Central memory CD4-positive, alpha-beta T cell (primary cell): Measurements from ENCODE around the gene SNAPC2.
A peak's percentile ranks its signal among the peaks of the same experiment; 100 is the strongest.

ENCODE experiments used
- DNase-seq: peaks from one replicate; pipeline ENCODE4 v3.0.0; 2022
- total RNA-seq, 3 experiments: gene quantifications; one replicate each; lab custom pipeline; 2026; lab: John Stamatoyannopoulos, UW

SNAPC2 gene, protein sequence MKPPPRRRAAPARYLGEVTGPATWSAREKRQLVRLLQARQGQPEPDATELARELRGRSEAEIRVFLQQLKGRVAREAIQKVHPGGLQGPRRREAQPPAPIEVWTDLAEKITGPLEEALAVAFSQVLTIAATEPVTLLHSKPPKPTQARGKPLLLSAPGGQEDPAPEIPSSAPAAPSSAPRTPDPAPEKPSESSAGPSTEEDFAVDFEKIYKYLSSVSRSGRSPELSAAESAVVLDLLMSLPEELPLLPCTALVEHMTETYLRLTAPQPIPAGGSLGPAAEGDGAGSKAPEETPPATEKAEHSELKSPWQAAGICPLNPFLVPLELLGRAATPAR
- 8.7 to 16.4 (median 11.2) reads per million in 3 experiments for total RNA-seq

DNA sequence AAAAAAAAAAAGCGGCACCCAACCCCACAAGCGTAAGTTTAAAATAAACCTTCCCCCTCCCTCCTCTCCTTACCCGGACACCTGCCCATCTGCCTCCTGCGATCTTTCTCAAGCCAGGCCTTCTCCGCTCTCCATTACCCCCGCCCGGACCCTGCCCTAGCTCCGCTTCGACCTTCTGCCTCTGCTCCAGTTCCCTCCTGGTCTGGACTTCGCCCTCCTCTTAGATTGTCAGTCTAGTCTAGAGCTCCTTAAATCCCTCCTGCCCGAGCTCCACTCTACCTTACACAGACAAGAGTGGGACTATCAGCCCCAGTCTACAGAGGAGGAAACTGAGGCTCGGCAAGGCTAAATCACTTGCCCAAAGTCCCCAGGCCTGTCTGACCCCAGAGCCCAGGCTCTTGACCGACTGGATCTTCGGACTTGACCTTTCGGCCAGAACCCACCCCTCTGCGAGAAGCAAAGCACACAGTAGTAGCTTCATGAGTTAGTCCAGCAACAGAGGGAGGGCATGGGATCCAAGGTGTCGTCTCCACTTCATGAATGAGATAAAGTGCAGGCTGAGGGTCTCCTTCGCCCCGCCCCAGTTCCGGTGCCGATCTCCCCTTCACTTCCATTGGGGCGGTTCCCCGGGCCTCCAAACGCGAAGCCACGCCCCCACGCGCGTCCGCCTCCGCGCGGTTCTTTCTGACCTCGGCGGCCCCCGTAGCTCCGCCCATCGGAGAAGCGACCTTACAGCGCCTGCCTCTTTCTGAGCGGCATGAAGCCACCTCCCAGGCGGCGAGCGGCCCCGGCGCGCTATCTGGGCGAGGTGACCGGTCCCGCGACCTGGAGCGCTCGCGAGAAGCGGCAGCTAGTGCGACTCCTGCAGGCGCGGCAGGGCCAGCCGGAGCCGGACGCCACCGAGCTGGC, at the start of gene SNAPC2:
Gene SNAPC2, plus strand, starts transcription at position 729 of the 909 bp plus-strand sequence. Its CDS starts 29 bp downstream, at position 758.
- peak; percentile 97 for DNase-seq

DNA sequence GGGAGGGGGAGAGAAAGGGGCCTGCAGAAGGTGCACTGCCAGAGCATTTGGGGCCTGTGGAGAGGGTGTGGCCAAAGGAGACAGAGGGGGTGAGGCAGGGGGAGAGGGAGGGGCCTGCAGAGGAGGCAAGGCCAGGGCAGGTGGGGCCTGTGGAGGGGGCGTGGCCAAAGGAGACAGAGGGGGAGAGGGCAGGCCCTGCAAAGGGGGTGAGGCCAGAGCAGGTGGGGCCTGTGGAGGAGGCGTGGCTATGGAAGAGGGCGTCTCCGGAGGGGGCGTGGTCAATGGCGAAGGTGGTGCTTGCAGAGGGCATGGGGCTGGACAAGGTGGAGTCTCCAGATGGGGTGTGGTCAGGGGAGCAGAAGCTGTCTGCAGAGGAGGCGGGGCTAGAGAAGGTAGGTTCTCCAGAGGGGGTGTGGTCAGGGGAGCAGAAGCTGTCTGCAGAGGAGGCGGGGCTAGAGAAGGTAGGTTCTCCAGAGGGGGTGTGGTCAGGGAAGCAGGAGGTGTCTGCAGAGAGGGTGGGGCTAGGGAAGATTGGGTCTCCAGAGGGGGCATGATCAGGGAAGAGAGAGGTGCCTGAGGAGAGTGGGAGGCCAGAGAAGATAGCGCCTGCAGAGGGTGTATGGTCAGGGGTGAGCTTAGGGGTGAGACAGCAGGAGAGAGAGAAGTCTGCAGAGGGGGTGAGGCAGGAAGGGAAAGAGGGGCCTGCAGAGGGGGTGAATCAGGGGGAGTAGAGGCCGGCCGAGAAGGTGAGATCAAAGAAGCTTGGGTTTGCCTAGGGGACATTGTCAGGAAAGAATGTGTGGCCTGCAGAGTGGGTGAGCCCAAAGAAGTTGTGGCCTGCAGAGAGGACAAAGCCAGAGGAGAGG, 49.3 kb upstream of the SNAPC2 start:
- DNase-seq, result peak; percentile 49

DNA sequence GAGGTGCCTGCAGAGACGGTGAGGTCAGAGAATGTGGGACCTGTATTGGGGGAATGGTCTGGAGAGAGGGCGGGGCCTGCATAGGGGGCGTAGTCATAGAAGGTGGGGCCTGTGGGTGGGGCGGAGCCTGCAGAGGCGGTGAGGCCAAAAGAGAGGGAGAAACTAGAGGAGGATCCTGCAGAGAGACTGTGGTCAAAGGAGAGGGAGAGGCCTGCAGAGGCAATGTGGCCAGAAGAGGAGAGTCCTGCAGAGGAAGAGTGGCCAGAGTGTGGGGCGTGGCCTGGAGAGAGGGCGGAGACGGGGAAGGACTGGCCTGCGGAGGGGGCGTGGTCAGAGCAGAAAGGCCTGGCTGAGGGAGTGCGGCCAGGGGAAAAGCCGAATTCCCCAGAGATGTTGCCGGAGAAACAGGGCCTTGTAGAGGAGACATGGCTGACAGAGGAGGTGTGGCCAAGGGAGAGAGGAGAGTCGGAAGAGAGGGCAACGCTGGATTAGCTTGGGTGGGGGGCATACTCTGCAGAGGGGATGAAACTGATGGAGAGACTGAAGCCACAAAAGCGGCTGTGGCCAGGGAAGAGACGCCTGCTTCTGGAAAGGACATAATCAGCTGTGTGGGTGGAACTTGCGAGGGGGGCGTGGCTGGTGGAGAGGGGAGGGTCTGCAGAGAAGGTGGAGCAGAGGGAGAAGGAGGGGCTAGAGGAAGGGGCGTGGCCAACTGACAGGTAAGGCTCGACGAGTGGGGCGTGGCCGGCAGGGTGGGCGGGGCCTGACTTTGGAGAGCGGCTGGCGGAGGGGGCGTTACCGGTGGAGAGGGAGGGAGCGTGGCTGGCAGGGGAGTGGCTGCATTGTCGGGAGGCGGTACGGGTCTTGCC, 48.5 kb upstream of the SNAPC2 start:
- peak; percentile 81 for DNase-seq

DNA sequence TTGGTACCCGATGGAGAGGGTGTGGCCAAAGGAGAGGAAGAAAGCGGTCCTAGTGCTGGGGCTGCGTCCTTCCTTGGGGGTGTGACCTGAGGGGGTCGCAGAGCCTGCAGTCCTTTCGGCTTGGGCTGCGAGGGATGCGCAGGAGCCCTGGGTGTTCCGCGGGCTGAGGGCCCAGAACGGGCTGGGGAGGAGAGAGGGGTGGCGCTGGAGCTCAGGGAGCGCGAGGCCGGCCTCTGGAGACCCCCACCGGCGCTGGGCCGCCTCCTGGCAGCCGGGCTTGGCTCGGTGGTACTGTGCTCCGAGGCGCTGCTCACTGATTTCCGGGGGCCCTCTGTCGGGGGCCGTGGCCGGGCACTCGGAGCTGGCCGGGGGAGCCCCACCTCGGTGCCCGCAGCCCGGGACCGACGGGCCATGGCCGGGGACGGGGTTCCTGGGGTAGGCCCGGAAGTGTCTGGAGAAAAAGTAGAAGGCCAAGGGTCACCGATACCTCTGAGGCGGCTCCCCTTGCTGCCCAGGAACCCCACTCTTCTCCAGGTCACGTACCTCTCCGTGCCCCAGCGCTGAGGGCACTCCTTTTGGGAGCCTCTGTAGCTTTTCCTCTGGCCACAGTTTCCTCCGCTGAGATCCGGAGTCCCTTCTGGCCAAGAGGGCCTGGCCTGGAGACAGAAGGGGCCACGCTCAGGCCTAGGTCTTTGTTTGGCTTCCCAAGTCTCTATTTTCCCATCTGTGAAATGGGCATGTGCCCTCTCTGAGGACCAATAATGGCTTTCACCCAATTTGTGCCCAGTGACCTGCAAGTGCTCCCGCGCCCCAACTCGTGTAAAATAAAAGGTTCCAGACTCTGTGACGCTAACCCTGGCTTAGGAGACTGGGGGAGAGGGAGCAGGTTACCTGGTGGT, 47.6 kb upstream of the SNAPC2 start:
- DNase-seq, result no peak

DNA sequence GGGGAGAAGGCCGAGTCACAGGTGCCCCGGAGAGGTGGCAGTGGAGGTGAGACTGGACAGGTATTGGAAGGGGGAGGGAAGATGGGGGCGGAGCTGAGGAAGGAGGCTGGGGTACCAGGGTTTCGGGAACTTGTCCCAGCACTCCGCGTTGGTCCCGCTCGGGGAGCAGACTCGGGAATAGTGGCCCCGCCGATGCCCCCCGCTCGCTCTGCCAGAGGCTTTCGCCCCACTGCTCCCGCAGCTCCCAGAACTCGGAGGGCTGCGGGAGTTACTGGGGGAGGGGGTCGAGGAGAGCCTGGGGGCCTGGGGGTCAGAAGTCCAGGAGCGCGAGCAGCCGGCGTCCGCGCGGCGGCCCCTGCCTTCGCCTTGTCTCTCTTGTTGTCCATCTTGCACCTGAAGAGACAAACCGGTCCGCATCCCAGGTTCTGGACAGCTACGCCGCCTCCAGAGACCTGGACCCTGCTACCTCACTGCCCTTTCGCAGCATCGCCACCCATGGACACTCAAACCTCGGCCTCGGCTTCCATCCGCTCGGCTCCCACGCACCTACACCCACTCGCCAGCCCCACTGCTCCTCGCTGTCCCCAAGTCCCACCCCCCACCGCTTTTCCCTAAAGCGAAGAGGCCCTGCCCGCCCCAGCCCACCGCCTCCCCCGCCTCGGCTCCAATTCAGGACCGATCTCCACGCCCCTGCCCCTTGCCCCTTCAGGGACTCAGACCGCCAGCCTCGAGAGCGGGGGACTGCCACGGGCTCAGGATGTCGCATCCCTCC, 46.6 kb upstream of the SNAPC2 start:
- DNase-seq, result no peak

DNA sequence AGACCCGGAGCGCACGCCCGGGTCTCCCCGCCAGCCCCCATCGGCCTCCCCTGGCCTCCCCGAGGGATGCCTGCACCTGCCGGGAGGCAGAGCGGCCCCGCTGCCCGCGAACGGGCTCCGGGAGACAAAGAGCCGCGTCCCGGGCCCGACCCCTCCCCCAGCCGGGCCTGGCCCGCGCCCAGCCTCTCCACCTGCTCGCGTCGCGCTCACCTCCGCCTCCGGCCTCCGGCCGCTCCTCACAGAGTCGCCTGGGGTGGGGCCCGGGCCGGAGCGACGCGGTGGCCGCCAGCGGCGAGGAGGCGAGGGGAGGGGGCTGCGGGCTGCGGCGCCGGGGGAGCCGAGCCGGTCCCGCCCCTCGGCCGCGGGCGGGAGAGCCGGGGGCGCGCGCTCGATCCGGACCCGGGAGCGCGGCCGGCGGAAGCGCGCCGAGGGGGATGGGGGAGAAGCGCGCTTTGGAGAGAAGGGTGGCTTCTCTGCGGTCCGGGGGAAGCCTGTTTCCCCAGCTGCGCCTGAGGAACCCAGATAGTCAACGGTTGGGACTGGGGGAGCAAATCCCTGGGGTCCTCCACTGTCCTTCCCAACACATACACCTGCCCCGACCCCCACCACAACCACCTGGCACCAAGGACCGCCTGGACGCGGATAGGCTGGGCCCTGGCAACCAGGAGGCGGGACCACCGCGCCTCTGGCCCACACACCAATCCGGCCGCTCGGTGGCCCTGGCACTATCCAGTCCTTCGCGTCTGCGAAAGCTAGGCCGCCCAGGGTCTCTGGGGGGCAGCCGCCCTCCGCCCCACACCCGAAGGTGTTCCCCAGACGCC, 45.9 kb upstream of the SNAPC2 start, which contains the start of gene PRR36:
Gene PRR36, minus strand, starts transcription at position 315 of the 821 bp plus-strand sequence. CDS start 701 bp downstream, outside the sequence.
- DNase-seq, result no peak

DNA sequence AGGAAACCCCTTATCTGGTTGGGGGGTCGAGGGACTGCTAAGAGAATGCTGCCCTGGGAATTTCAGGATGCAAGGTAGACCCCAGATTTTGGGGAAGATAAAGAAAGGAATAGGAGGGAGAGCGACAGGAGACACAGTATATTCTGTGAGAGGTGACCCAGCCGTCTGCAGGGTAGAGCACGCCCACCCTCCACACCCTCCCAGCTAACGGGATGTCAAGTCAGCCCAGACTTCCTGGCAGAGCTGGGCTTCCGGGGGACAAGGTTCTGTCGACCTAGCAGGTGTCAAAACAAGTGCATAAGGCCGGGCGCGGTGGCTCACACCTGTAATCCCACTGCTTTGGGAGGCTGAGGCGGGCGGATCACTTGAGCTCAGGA, 45.3 kb upstream of the SNAPC2 start:
- no peak for DNase-seq

DNA sequence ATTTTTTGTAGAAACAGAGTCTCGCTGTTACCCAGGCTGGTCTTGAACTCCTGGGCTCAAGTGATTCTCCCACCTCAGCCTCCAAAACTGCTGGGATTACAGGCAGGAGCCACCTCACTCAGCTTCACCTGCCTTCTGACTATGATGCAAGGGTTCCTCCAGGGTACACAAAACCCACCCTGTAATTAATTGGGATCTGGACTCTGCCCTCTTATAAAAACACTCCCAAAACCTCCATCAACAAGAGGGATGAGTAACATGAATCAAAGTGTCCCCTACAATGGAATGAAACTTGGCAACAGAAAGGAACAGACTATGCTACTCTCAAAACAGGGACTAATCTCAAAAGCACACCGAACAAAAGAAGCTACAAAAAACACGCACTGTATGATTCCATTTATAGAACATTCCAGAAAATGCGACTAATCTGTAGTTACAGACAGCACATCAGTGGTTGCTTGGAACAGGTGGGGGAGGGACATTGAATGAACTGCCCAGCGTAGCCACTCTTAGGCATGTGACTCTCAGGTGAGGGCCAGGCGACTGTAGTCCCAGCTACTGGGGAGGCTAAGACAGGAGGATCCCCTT, 42.8 kb upstream of the SNAPC2 start:
- DNase-seq, result no peak

DNA sequence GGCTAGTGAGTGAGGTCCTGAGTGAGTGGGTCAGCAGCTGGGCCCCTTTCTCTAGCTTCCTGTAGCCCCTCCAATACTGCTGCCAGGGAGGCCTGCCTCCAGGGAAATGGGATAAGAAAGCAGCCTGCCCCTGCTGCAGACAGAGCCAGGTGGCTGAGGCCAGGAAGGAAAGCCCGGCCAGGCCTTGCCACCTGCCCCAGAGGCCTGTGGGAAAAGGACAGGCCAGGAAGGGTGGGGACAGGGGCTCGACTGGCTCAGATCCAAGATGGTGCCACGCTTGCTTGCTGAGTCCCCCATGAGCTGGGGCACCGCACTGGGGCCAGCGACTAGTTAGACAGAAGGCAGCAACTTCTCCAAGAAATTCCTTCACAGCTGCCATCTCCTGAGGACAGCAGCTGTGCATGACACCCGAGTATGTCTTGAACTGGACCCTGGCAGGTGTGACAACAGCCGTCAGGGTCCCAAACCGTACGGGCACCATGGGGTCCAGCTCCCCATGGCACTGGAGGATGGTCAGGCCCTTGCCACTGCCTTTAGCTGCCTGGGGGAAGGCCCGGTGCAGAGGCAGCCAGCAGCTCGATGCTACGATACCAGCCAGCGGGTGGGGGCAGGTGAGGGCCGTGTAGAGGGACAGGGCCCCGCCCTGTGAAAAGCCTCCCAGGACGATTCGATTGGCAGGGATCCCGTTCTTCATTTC, 40.9 kb upstream of the SNAPC2 start:
- DNase-seq, result no peak

DNA sequence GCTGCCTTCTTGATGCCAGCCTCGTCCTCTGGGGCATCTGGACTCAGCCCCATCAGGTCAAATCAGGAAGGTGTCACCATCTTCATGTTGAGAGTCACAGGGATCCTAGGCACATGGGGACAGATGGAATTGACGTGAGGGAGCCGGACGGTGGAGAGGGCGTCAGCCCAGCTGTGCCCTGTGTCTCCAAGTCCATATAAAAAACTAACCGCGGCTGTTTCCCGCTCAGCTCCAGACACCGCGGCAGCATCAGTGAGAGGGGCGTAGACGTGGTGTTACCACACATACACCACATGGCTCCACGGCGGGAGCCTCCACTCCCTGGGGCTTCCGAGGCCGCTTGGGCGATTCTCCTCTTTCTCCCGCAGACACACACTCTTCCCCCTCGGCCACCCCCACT, 40.3 kb upstream of the SNAPC2 start:
- no peak for DNase-seq

DNA sequence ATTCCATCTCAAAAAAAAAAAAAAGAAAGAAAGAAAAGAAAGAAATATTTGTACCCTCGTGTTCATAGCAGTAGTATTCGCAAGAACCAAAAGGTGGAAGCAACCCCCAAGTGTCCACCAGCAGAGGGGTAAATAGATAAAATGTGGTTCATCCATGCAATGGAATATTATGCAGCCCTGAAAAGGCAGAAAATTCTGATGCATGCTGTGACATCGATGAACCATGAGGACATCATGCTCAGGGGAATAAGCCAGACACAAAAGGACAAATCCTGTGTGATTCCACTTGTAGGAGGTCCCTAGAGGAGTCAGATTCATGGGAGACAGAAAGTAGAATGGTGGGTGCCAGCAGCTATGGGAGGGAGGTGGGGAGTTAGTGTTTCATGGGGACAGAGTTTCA, 38.2 kb upstream of the SNAPC2 start:
- DNase-seq, result no peak

DNA sequence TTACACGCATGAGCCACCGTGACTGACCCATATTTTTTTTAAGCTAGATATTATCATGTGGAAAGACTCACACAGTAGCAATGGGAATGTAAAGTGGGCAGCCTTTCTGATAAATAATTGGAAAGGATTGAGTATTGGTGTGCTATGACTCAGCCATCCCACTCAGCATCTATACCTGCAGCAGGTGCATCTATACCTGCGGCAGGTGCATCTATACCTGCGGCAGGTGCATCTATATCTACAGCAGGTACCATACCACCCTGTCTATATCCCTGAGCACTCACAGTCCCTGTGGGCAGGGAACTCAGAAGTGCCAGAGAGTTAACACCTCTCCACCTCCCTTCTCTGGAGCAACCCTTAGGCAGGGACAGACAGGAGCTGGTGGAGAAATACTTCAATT, 37.0 kb upstream of the SNAPC2 start:
- no peak for DNase-seq

DNA sequence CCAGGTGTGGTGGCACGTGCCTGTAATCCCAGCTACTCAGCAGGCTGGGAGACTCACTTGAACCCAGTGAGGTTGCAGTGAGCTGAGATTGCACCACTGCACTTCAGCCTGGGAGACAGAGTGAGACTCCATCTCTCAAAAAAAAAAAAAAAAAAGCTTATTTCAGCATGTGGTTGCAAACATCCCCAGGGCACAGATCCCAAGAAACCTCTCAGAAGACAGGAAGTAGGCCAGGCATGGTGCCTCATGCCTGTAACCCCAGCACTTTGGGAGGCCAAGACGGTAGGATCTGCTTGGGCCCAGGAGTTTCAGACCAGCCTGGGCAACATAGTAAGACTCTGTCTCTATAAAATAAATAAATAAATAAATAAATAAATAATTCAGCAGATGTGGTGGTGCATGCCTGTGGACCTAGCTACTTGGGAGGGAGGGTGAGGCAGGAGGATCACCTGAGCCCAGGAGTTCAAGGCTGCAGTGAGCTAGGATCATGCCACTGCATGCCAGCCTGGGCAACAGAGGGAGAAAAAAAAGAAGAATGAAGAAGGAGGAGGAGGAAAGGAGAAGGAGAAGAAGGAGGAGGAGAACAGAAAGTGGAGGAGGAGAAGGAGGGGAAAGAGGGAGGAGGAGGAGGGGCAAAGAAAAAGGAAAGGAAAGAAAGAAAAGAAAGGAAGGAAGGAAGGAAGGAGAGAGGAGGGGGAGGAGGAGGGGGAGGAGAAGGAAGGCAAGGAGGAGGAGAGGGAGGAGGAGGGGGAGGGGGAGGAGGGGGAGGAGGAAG, 36.2 kb upstream of the SNAPC2 start:
- no peak for DNase-seq

DNA sequence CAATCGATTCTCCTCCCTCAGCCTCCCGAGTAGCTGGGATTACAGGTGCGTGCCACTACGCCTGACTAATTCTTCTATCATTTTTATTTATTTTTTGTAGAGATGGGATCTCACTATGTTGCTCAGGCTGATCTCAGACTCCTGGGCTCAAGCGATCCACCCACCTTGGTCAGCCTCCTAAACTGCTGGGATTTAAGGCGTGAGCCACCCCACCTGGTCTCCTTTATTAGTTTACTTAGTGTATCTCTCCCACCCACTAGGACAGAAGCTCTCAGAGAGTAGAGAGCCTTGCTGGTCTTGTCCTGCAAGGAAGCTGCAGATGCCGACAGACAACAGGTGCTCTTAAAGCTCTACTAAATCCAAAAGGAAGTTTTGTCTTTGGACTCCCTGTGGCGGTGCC, 34.3 kb upstream of the SNAPC2 start:
- DNase-seq, result no peak

DNA sequence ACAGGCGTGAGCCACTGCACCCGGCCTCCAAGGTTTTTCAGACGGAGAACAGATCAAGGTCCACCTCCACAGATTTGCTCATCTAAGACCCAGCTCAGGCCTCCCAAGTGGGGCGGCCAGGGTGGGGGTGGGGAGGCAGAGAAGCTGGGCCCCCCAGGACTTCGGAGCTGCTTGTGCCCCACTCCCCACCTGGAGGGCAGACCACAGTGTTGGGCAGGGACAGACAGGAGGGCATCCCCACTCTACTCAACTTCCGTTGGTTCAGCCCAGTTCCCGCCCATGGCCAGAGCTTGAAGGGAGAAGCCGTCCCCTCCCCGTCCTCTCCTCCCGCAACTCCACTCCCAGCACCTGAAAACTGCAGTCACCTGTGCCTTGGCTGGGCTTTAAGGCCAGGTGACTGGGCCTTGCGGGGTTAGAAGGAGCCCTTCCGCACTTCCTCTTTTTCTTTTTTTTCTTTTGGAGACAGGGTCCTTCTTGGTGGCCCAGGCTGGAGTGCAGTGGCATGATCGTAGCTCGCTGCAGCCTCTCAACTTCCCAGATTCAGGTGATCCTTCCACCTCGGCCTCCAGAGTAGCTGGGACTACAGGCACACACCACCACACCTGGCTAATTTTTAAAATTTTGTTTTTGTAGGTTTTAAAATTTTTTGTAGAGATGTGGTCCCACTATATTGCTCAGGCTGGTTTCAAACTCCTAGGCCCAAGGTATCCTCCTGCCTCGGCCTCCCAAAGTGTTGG, 32.6 kb upstream of the SNAPC2 start:
- no peak for DNase-seq

DNA sequence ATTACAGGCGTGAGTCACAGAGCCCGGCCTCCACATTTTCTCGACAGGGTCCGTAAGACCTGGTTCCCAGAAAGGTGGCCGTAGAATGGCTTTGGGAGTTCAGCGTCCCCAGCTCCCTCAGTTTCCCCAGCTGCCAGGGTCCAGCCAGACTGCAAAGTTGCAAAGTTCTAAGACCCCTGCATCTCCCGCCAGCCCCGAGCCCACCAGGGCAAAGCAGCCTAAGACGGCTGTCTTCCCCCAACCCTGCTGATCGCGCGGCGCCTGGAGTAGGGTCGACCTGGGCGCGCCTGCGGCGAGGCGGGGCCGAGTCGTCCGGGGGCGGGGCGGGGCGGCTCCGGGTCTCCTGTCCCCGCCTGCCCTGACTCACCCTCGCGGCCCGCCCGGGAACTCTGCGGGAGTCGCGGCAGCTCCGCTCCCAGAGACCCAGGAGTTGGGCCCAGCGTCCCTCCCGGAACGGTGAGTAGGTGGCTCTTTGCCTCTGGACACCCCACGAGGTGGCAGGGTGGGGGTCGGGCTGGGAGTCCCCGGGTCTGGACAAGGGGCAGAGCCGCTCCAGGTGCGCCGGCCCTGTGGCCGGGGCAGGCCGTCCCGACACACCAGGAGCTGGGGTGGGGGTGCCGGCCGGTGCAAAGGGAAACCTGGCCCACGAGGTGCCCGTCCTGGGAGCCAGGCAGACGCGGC, 31.9 kb upstream of the SNAPC2 start, which contains the start of gene LRRC8E:
Gene LRRC8E, plus strand, starts transcription at position 366 of the 681 bp plus-strand sequence. CDS start 7,094 bp downstream, outside the sequence.
- no peak for DNase-seq
